K562 (cell line): ENCODE measurements around the gene ST3GAL5. TPM values are rescaled to one million over a fixed set of nuclear protein-coding genes. Genes with fewer than 3 reads are reported as not detected.

ENCODE experiments used
- ADNP ChIP-seq: fragments of 200-800 bp; sonication (Bioruptor generic); IDR thresholded peaks from 2 replicates; pipeline ENCODE4 v1.6.1; 2016; ENCODE audit warnings: missing genetic modification characterization, missing compliant biosample characterization
- ARID2 ChIP-seq: fragments of 450-650 bp; IDR thresholded peaks from 2 replicates; pipeline ENCODE4 v1.6.1; 2017; ENCODE audit warnings: antibody characterized with exemption, mild to moderate bottlenecking
- CBFA2T3 ChIP-seq: fragments of 450-650 bp; IDR thresholded peaks from 2 replicates; pipeline ENCODE4 v1.6.1; 2017
- CHAMP1 ChIP-seq: fragments of 450-650 bp; IDR thresholded peaks from 2 replicates; pipeline ENCODE4 v1.6.1; 2016; ENCODE audit warnings: mild to moderate bottlenecking
- CHCHD3 ChIP-seq: fragments of 250-450 bp; sonication (Bioruptor Pico); IDR thresholded peaks from 2 replicates; pipeline ENCODE4 v2.1.2; 2022; ENCODE audit warnings: mild to moderate bottlenecking
- CHD1 ChIP-seq: fragments of 200-600 bp; sonication (generic); IDR thresholded peaks from one replicate; pipeline ENCODE4 v1.6.1; 2012; ENCODE audit warnings: mild to moderate bottlenecking, moderate library complexity, low read length, inconsistent platforms
- MYC ChIP-seq, 2 experiments: fragments of 250-450 bp in 1 of 2; sonication (Bioruptor Pico) in 1 of 2; IDR thresholded peaks; 2 replicates each; pipeline versions ENCODE4 v1.5.1 to v1.6.1; 2012 to 2021; ENCODE audit warnings: low read depth in 2 of 2, borderline replicate concordance in 1 of 2, improper control_type of control experiment in 1 of 2, low read length in 1 of 2, mild to moderate bottlenecking in 1 of 2, moderate library complexity in 1 of 2
- OTX1 ChIP-seq: fragments of 450-650 bp; formaldehyde crosslinking; IDR thresholded peaks from 2 replicates; pipeline ENCODE4 v1.4.0; 2022; ENCODE audit warnings: mild to moderate bottlenecking
- SFPQ ChIP-seq: fragments of 200-400 bp; formaldehyde crosslinking; IDR thresholded peaks from 2 replicates; pipeline ENCODE4 v1.6.1; 2017; ENCODE audit warnings: mild to moderate bottlenecking, low read depth, low read length, moderate library complexity
- TCF3 ChIP-seq: sonication (generic); formaldehyde crosslinking; IDR thresholded peaks from 2 replicates; pipeline ENCODE4 v1.4.0; 2020; ENCODE audit warnings: mild to moderate bottlenecking, missing genetic modification reagents
- THAP12 ChIP-seq: fragments of 250-450 bp; sonication (Bioruptor Pico); IDR thresholded peaks from 2 replicates; pipeline ENCODE4 v1.9.0; 2021; ENCODE audit warnings: mild to moderate bottlenecking, inconsistent platforms
- XRCC3 ChIP-seq: fragments of 450-650 bp; IDR thresholded peaks from 2 replicates; pipeline ENCODE4 v1.6.1; 2017; ENCODE audit warnings: mild to moderate bottlenecking, moderate library complexity
- ZBTB9 ChIP-seq: fragments of 450-650 bp; formaldehyde crosslinking; IDR thresholded peaks from 2 replicates; pipeline ENCODE4 v1.4.0; 2020; ENCODE audit warnings: mild to moderate bottlenecking, moderate library complexity
- ZNF184 ChIP-seq: sonication (generic); formaldehyde crosslinking; IDR thresholded peaks from 2 replicates; pipeline ENCODE4 v1.5.0; 2020; ENCODE audit warnings: missing genetic modification reagents
- ZNF57 ChIP-seq: fragments of 450-650 bp; formaldehyde crosslinking; IDR thresholded peaks from 2 replicates; pipeline ENCODE4 v1.4.0; 2020; ENCODE audit warnings: mild to moderate bottlenecking, moderate library complexity
- ZNF583 ChIP-seq: fragments of 250-450 bp; sonication (Bioruptor Pico); IDR thresholded peaks from 2 replicates; pipeline ENCODE4 v1.4.0; 2020
- polyA plus RNA-seq, 8 experiments: library from polyadenylated mRNA; depleted of rRNA in 4 of 8; stranded (reverse) in 5 of 8; unstranded in 3 of 8; fragments of >200 nt; fragmentation: Nextera tagmentation in 2 of 8; fragmentation: Illumina TruSeq in 1 of 8; extraction: Ambion mirVana in 2 of 8; extraction: Trizol in 1 of 8; gene quantifications; 2 replicates each; pipeline versions ENCODE4 v1.2.1 to v1.2.3, GENCODE V29; 2011 to 2014; ENCODE audit warnings: inconsistent platforms in 1 of 8, missing spikeins in 1 of 8
- total RNA-seq, 7 experiments: library from RNA; depleted of rRNA in 6 of 7; stranded (reverse); fragments of >200 nt in 6 of 7; fragmentation: Illumina TruSeq in 2 of 7; extraction: Trizol in 2 of 7; gene quantifications; 2 replicates each; pipeline versions ENCODE4 v1.2.1 to v1.2.3, GENCODE V29; 2011 to 2021; ENCODE audit warnings: low replicate concordance in 1 of 7

Gene ST3GAL5
- total and polyA plus RNA-seq, 9 of the 15 experiments (the other 6 are each of a cell fraction or from before 2014, with no cell fraction given) = 1.6 to 10.0 (median 4.2) TPM

GRCh38 chr2:85890522-85891176 is 1.9 kb upstream of the ST3GAL5 start (continued):
- TF ChIP-seq CHAMP1 (no peak), ADNP (tag) (no peak), ZNF57 (CRISPR knock-in tag) (no peak), ZNF184 (no peak), TCF3 (CRISPR knock-in tag) (peak; percentile 55; the same call in 1 of the 2 replicates), XRCC3 (no peak), MYC (IDR thresholded peaks at IDR 0.05; ENCODE audit: low read depth, low read length) (no peak), MYC (CRISPR knock-in tag; IDR thresholded peaks at IDR 0.05; ENCODE audit: borderline replicate concordance, low read depth) (peak; percentile 71; the same call in 1 of the 2 replicates), SFPQ (no peak), ZNF583 (CRISPR knock-in tag) (peak; percentile 94), ZBTB9 (CRISPR knock-in tag) (peak; percentile 93), CBFA2T3 (peak; percentile 84), OTX1 (0 out of 2 replicates have a peak, but pooled peaks have one; percentile 16), CHD1 (no peak), CHCHD3 (CRISPR knock-in tag) (no peak), THAP12 (CRISPR knock-in tag) (no peak), ARID2 (no peak)
